Cardiac muscle cell (in vitro differentiated cells and primary cell): ENCODE data around the gene WRAP73. TPM values are rescaled to one million over a fixed set of nuclear protein-coding genes. Genes with fewer than 3 reads are reported as not detected.

Experiments used
- DNase-seq, 2 donors: peaks; one replicate each; pipeline versions ENCODE4 v3.0.0 to v3.0.0-alpha.2; 2010 to 2017; ENCODE audit warnings: low read depth in 1 of 2, low spot score in 1 of 2
- H3K27ac ChIP-seq: fragments of 200-600 bp; sonication (generic); 2 replicates; pipeline ENCODE4 v1.5.1; 2016
- H3K27me3 ChIP-seq: fragments of 200-600 bp; sonication (generic); 2 replicates; pipeline ENCODE4 v1.6.0; 2016; ENCODE audit warnings: control low read depth
- H3K36me3 ChIP-seq: fragments of 200-600 bp; sonication (generic); 2 replicates; pipeline ENCODE4 v1.5.1; 2016; ENCODE audit warnings: control low read depth
- H3K4me1 ChIP-seq: fragments of 200-600 bp; sonication (generic); 2 replicates; pipeline ENCODE4 v1.8.1; 2017; ENCODE audit warnings: low read depth, mild to moderate bottlenecking, mixed run types
- H3K4me3 ChIP-seq: fragments of 200-600 bp; sonication (generic); 2 replicates; pipeline ENCODE4 v1.5.1; 2016; ENCODE audit warnings: mild to moderate bottlenecking
- H3K9me3 ChIP-seq: fragments of 200-600 bp; sonication (generic); 2 replicates; pipeline ENCODE4 v1.5.1; 2017; ENCODE audit warnings: low read depth, mild to moderate bottlenecking, control low read depth
- polyA plus RNA-seq: library from polyadenylated mRNA; unstranded; fragments of >200 nt; fragmentation: Nextera tagmentation; extraction: Ambion mirVana; gene quantifications from 2 replicates; pipeline ENCODE4 v1.2.1, GENCODE V29; 2016
- total RNA-seq: library from RNA; depleted of rRNA; stranded (reverse); fragments of >200 nt; gene quantifications from 2 replicates; pipeline ENCODE4 v1.2.3, GENCODE V29; 2016
- TF ChIP-seq, protein P1 (sequence below): IDR thresholded peaks from 2 replicates; pipeline ENCODE4 v1.5.1; 2012; ENCODE audit warnings: low read depth, mild to moderate bottlenecking, low read length

The WRAP73 gene
- total and polyA plus RNA-seq, 2 experiments from 2014 or later, result 21.6 to 25.9 TPM

DNA sequence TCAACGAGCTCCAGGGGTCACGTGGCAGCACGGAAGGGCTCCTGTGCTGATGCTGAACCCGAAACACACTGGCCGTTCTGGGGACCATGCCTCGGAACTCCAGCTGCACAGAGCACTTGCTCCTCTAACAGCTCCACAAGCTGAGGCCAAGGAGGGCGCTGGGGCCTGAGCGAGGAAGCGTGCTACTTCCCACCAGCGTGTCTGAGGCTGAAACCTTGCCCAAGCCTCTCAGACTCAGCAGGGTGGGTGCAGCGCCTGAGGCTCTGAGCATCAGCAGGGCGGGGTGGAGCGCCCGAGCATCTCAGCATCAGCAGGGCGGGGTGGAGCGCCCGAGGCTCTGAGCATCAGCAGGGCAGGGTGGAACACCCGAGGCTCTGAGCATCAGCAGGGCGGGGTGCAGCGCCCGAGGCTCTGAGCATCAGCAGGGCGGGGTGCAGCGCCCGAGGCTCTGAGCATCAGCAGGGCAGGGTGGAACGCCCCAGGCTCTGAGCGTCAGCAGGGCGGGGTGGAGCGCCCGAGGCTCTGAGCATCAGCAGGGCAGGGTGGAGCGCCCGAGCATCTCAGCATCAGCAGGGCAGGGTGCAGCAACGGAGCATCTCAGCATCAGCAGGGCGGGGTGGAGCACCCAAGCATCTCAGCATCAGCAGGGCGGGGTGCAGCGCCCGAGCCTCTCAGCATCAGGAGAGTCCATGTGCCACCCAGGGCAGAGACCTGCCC is 9.6 kb downstream of the WRAP73 start:
- TF ChIP-seq, protein P1, sequence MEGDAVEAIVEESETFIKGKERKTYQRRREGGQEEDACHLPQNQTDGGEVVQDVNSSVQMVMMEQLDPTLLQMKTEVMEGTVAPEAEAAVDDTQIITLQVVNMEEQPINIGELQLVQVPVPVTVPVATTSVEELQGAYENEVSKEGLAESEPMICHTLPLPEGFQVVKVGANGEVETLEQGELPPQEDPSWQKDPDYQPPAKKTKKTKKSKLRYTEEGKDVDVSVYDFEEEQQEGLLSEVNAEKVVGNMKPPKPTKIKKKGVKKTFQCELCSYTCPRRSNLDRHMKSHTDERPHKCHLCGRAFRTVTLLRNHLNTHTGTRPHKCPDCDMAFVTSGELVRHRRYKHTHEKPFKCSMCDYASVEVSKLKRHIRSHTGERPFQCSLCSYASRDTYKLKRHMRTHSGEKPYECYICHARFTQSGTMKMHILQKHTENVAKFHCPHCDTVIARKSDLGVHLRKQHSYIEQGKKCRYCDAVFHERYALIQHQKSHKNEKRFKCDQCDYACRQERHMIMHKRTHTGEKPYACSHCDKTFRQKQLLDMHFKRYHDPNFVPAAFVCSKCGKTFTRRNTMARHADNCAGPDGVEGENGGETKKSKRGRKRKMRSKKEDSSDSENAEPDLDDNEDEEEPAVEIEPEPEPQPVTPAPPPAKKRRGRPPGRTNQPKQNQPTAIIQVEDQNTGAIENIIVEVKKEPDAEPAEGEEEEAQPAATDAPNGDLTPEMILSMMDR, result no peak
- Histone ChIP-seq H3K4me3 (no peak overlapping the region), H3K27me3 (no peaks in the 10 kb centered on the region), H3K27ac (no peak overlapping the region), H3K4me1 (no peaks in the 10 kb centered on the region), H3K36me3 (peaks cover 23% of the 10 kb centered on the region), H3K9me3 (no peaks in the 10 kb centered on the region)
- DNase-seq, result no peak

DNA sequence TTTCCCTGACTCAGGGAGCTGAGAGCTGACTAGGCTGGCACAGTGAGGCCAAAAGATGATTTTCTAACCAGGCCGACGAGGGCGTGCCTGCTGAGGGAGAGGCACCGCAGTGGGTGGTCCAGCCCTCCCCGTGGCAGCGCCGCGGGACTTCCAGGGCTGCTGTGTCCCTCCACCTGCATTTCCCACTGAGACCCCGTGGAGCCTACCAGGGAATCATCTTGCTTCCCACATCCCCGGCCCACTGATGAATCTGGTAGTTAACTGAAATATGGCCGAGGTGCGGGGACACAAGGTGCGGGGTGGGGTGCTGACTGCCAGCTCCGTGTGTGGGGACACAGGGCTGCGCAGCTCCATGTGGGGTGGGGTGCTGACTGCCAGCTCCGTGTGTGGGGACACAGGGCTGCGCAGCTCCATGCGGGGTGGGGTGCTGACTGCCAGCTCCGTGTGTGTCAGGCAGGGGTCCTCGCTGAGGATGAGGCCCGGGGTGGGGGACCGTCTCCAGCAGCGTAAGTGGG is 10.4 kb downstream of the WRAP73 start:
- no peak for DNase-seq
- H3K4me3 ChIP-seq, result no peak overlapping the region
- no peaks in the 10 kb centered on the region for H3K27me3 ChIP-seq
- no peaks in the 10 kb centered on the region for H3K4me1 ChIP-seq
- peaks cover 28% of the 10 kb centered on the region for H3K36me3 ChIP-seq
- TF ChIP-seq, protein P1, result no peak
- H3K9me3 ChIP-seq, result no peaks in the 10 kb centered on the region
- H3K27ac ChIP-seq, result no peak overlapping the region

DNA sequence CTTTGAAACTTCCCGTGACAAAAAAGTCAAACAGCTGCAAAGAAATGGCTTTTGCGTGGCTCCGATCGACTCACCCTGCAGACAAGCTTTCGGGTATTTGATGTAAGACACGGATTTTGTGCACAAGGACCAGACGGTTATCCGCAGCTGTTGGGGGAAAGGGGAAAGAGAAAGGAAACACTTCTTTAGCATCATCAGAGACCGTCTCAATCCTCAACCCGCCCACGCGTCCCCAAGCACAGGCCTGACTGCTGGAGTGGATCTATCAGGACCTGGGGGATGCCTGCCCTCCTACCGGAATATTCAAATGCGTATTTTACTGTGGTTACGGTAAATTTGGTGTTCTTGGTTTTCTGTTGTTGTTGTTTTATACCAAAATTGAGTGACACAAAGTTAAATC is 11.2 kb downstream of the WRAP73 start:
- Histone ChIP-seq H3K4me3 (no peak overlapping the region), H3K9me3 (no peaks in the 10 kb centered on the region), H3K27ac (no peak overlapping the region), H3K27me3 (no peaks in the 10 kb centered on the region), H3K36me3 (peaks cover 28% of the 10 kb centered on the region), H3K4me1 (no peaks in the 10 kb centered on the region)
- TF ChIP-seq, protein P1, result no peak
- DNase-seq, result no peak

DNA sequence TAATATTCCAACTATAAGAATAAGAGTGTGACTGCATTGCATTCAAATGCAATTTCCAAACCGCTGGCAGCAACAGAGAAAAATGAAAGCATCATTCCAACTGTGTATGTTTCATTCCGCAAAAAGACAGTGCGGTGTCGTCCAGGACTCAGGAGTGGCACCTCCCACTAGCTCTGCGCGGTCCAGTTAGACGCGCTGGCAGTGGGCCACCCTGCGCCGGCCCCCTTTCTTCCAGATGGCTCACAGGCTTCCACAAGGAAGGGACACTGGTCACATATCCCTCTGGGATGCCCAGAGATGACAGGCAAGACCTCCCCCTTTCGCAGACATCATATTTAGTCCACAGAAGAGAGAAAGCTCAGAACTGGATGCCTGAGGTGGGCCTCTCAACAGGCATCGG is 11.9 kb downstream of the WRAP73 start:
- Histone ChIP-seq H3K27ac (no peak overlapping the region), H3K36me3 (peaks cover 28% of the 10 kb centered on the region)

DNA sequence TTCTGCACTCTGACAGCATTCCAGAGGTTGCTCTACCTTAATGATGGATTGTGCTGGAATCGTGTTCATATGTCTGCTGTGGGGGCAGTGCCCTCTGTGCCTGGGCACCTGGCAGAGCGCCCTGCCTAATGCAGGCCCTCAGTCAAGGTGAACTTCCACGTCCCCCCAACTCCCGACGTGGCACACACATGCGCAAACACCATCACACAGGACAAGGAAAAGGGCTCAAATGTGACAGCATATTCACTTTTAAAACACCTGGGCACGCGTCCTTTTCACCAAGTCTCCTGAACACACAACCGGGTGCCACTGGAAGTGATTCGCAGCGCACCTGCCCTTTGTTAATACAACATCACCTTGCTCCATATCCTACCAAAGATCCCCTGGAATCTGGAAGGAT is 13.4 kb downstream of the WRAP73 start:
- Histone ChIP-seq H3K4me3 (no peak overlapping the region), H3K27me3 (no peaks in the 10 kb centered on the region), H3K4me1 (no peaks in the 10 kb centered on the region), H3K36me3 (peaks cover 28% of the 10 kb centered on the region), H3K27ac (no peak overlapping the region), H3K9me3 (no peaks in the 10 kb centered on the region)
- TF ChIP-seq, protein P1, result no peak
- DNase-seq, result no peak

More for the DNA sequence above, 11.9 kb downstream of the WRAP73 start:
- Histone ChIP-seq H3K4me3 (no peak overlapping the region), H3K27me3 (no peaks in the 10 kb centered on the region), H3K9me3 (no peaks in the 10 kb centered on the region), H3K4me1 (no peaks in the 10 kb centered on the region)
- DNase-seq, result no peak
- TF ChIP-seq, protein P1, result no peak
